A549 (cell line): ENCODE data around the gene ADK.

Source experiments
- FOSL2 ChIP-seq, 2 experiments: fragments of 450-650 bp in 1 of 2; fragments of >200 bp in 1 of 2; sonication (Bioruptor Twin) in 1 of 2; formaldehyde crosslinking; IDR thresholded peaks; 2 replicates each; pipeline versions ENCODE4 v1.5.0 to v1.6.1; 2016 to 2020; ENCODE audit warnings: mild to moderate bottlenecking in 1 of 2, moderate library complexity in 1 of 2
- HOXA7 ChIP-seq: fragments of 250-450 bp; sonication (Bioruptor Pico); IDR thresholded peaks from 2 replicates; pipeline ENCODE4 v1.5.0; 2020; ENCODE audit warnings: mild to moderate bottlenecking, moderate library complexity
- MAFK ChIP-seq: fragments of 450-650 bp; IDR thresholded peaks from 2 replicates; pipeline ENCODE4 v1.6.1; 2014; ENCODE audit not compliant: partially characterized antibody
- RAD21 ChIP-seq, 2 experiments: fragments of >200 bp in 1 of 2; sonication (Bioruptor Twin) in 1 of 2; formaldehyde crosslinking in 1 of 2; IDR thresholded peaks in 1 of 2; conservative IDR thresholded peaks in 1 of 2; 2 replicates in 1 of 2; 3 replicates in 1 of 2; pipeline ENCODE4 v1.6.1; 2012 to 2018; ENCODE audit warnings: inconsistent platforms in 1 of 2
- TF ChIP-seq, protein P1 (sequence below): fragments of 150-350 bp; IDR thresholded peaks from 2 replicates; pipeline ENCODE4 v1.6.1; 2014; ENCODE audit warnings: low read depth, mild to moderate bottlenecking, low read length

DNA sequence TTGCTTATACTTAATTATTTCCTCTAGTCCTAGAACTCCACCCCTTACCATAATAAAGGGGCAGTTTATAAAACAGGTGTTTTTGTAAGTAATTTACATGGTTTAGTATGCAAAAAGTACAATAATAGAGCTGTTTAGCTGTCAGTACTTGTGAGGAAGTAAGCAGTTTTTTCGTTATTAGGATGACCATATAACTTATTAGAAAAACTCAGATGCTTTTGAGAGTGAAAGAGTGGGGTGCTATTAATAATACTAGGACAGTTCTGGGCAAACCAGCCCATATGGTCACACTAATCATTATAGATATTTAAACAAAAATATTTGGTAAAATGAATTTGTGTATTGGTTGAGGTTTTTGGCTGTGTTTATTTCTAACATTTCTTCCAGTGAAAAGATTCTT, 473.5 kb downstream of the ADK start:
- TF ChIP-seq, protein P1, sequence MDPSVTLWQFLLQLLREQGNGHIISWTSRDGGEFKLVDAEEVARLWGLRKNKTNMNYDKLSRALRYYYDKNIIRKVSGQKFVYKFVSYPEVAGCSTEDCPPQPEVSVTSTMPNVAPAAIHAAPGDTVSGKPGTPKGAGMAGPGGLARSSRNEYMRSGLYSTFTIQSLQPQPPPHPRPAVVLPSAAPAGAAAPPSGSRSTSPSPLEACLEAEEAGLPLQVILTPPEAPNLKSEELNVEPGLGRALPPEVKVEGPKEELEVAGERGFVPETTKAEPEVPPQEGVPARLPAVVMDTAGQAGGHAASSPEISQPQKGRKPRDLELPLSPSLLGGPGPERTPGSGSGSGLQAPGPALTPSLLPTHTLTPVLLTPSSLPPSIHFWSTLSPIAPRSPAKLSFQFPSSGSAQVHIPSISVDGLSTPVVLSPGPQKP: no peak
- no peak for TF ChIP-seq RAD21 (conservative IDR thresholded peaks at IDR 0.05 in 1 of 2, IDR thresholded peaks at IDR 0.05 in 1 of 2)
- no peak for TF ChIP-seq FOSL2 (IDR thresholded peaks at IDR 0.05)
- no peak for TF ChIP-seq FOSL2 (CRISPR knock-in tag; IDR thresholded peaks at IDR 0.05)
- no peak for TF ChIP-seq MAFK
- no peak for TF ChIP-seq HOXA7 (CRISPR knock-in tag)
